ENCODE results near the gene TBRG4. TPM values are rescaled to one million over a fixed set of nuclear protein-coding genes. Genes with fewer than 3 reads are reported as not detected.

Gene TBRG4
- total RNA-seq, 6 donors from 2014 or later, result 24.2 to 92.2 (median 54.6) TPM

DNA sequence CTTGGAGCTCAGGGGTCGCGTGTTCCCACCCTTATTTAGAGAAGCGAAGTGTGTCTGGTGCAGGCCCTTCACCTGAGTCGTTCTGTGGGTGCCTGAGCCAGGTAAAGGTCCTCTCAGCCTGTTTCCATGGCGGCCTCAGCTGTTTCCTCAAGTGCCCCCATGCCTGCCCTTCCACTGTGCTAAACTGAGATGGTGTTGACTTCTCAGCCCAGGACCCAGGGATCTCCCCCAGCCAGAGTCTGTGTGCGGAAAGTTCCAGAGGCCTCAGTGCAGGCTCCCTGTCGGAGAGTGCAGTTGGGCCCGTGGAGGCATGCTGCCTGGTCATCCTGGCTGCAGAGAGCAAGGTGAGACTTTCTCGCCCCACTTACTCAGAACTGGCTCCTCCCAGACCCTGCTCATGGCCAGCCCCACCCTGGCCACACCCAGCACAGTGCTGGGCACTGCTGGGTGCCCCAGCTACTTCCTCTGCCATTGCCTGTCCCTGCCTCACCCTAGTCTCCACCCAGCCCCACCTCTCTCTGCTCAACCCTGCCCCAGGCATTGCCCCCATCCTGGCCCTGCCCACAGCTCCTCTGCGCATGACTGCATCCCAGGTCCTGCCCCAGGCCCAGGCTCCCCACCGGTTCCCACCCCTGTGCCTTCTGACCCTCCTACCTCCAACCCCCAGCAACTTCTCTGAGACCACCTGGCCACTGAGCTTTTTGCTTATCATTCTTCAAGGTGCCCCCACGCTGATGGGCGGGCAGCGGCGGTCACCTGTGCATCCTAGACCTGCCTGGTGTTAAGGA lies 43.1 kb downstream of the TBRG4 start:
- no peak for TF ChIP-seq POLR2AphosphoS5 (IDR thresholded peaks at IDR 0.05)
- TF ChIP-seq, protein P1, sequence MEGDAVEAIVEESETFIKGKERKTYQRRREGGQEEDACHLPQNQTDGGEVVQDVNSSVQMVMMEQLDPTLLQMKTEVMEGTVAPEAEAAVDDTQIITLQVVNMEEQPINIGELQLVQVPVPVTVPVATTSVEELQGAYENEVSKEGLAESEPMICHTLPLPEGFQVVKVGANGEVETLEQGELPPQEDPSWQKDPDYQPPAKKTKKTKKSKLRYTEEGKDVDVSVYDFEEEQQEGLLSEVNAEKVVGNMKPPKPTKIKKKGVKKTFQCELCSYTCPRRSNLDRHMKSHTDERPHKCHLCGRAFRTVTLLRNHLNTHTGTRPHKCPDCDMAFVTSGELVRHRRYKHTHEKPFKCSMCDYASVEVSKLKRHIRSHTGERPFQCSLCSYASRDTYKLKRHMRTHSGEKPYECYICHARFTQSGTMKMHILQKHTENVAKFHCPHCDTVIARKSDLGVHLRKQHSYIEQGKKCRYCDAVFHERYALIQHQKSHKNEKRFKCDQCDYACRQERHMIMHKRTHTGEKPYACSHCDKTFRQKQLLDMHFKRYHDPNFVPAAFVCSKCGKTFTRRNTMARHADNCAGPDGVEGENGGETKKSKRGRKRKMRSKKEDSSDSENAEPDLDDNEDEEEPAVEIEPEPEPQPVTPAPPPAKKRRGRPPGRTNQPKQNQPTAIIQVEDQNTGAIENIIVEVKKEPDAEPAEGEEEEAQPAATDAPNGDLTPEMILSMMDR (IDR thresholded peaks at IDR 0.05), result no peak
- TF ChIP-seq EP300 (IDR thresholded peaks at IDR 0.05), result no peak
- TF ChIP-seq POLR2A (IDR thresholded peaks at IDR 0.05), result no peak
- no peak overlapping the region for H3K4me3 ChIP-seq
- peaks cover 0 to 2% (median 0%) of the 10 kb centered on the region in 4 donors for H3K4me1 ChIP-seq
- H3K9me3 ChIP-seq, result no peaks in the 10 kb centered on the region
- WGBS, 2 donors, result 90 to 98% methylated on average over 7 to 13 of the region's 15 CpGs
- DNase-seq (peak in 1 of 2 donors; percentile 65), ATAC-seq (ENCODE audit: low FRiP score in 2 of 2) (no peak)
- peaks cover 10 to 92% (median 78%) of the 10 kb centered on the region in 4 donors for H3K36me3 ChIP-seq
- H3K27me3 ChIP-seq, result no peaks in the 10 kb centered on the region
- H3K27ac ChIP-seq, result no peak overlapping the region

DNA sequence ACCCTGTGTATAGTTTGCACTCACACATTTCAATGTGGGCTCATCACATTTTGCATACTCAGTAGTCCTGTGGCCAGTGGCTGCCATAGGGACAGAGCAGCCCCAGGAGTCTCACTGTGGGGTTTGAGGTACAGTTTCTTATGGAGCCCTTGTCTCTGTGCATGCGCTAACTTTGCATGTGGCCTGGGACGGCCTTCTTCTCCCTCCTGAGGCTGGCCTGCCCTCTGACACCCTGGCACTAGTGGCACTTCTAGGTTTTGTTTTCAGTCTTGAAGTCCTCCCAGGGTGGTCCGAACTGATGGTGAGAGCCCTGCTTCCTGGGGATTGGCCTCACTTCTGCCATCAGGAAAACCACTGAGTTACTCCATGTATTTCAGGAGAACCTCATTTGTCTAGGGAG lies 43.9 kb downstream of the TBRG4 start:
- peaks cover 0 to 6% (median 0%) of the 10 kb centered on the region in 4 donors for H3K4me1 ChIP-seq
- no peaks in the 10 kb centered on the region for H3K27me3 ChIP-seq
- no peak for ATAC-seq (ENCODE audit: low FRiP score in 2 of 2)
- H3K9me3 ChIP-seq, result no peaks in the 10 kb centered on the region
- no peak for TF ChIP-seq POLR2AphosphoS5 (IDR thresholded peaks at IDR 0.05)
- TF ChIP-seq, protein P1 (IDR thresholded peaks at IDR 0.05), result no peak
- no peak for TF ChIP-seq EP300 (IDR thresholded peaks at IDR 0.05)
- no peak for TF ChIP-seq POLR2A (IDR thresholded peaks at IDR 0.05)
- DNase-seq, result no peak
- H3K27ac ChIP-seq, result no peak overlapping the region
- H3K4me3 ChIP-seq, result no peak overlapping the region
- peaks cover 7 to 84% (median 70%) of the 10 kb centered on the region in 4 donors for H3K36me3 ChIP-seq
- 92 to 97% methylated on average over 3 of the region's 3 CpGs for WGBS, 2 donors

DNA sequence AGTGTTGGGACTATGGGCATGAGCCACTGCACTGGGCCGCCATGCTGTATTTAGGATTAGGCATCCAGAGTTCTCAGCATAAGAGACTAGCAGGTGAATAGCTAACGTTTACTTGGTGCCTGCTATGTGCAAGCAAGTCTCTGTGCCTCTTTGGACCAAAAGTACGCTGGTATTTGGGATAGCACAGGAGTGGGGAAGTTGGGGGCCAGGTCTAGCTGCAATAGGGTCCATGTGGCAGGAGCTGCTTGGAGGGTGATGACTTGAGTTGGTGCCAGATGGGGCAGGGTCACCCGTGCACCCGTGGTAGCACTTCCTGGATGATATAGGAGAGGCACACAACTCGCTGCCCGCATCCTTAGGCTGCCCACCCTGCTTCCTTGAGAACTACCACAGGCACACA lies 45.1 kb downstream of the TBRG4 start:
- ATAC-seq (ENCODE audit: low FRiP score in 2 of 2) (no peak), DNase-seq (no peak)
- Histone ChIP-seq H3K9me3 (no peaks in the 10 kb centered on the region), H3K27ac (no peak overlapping the region), H3K36me3 (peaks cover 7 to 72% (median 62%) of the 10 kb centered on the region in 4 donors), H3K27me3 (no peaks in the 10 kb centered on the region), H3K4me1 (peaks cover 0 to 6% (median 0%) of the 10 kb centered on the region in 4 donors), H3K4me3 (no peak overlapping the region)
- no peak for TF ChIP-seq POLR2AphosphoS5 (IDR thresholded peaks at IDR 0.05)
- TF ChIP-seq, protein P1 (IDR thresholded peaks at IDR 0.05), result no peak
- TF ChIP-seq EP300 (IDR thresholded peaks at IDR 0.05), result no peak
- no peak for TF ChIP-seq POLR2A (IDR thresholded peaks at IDR 0.05)
- 78 to 81% methylated on average over 7 of the region's 7 CpGs for WGBS, 2 donors

DNA sequence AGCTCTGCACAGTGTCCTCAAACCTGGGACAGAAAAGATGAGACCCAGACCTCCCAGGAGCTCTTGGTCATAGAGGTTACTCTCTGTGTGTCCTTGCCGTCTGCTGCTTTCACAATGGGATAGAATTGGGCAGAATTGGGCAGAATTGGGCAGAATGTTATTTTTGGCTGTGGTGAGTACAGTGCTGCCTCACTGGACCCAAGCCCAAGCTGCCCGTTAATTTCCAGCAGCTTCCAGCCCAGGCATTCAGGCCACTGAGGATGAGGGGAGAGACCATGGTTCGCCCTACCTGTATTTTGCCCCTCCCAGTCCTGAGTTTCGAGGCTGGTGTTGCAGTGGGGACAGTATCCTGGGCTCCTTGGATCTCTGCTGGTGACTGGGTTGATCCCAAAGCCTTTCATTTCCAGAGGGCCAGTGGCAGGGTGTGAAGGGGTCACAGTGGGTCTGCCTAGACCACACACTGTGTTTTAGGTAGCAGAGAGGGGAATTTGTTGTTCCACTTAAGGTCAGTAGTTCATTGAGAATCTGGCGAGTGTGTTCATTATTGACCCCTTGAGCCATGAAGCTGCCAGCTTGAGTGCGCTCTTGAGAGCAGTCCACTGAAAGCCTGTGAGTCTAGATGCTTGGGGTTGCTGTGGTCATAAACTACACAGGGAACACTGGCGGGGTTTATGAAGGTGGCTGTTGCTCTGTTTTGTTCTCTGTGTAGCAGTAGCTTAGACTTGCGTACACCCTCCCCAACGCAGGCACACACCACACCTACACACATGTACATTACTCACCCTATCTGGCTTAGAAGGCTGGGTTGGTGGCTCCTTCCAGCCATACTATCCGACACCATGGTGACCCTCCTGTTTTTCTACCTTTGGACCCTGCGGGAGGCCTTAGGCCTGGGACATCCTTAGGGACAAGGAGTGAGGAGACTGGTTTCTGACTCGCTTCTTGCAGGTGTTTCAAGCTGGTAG lies 46.2 kb downstream of the TBRG4 start:
- peaks cover 7 to 61% (median 54%) of the 10 kb centered on the region in 4 donors for H3K36me3 ChIP-seq
- peaks cover 0 to 6% (median 0%) of the 10 kb centered on the region in 4 donors for H3K4me1 ChIP-seq
- H3K4me3 ChIP-seq, result no peak overlapping the region
- H3K27me3 ChIP-seq, result no peaks in the 10 kb centered on the region
- ATAC-seq (ENCODE audit: low FRiP score in 2 of 2), result no peak
- H3K9me3 ChIP-seq, result no peaks in the 10 kb centered on the region
- H3K27ac ChIP-seq, result no peak overlapping the region
- WGBS, 2 donors, result 94% methylated on average over 7 to 12 of the region's 12 CpGs
- TF ChIP-seq POLR2A (IDR thresholded peaks at IDR 0.05) (no peak), EP300 (IDR thresholded peaks at IDR 0.05) (no peak), POLR2AphosphoS5 (IDR thresholded peaks at IDR 0.05) (no peak)
- TF ChIP-seq, protein P1 (IDR thresholded peaks at IDR 0.05), result no peak
- DNase-seq, result no peak
